A673 (cell line): ENCODE data around the gene MFF.

Experiments used
- CTCF ChIP-seq: fragments of 300-800, 200-600 bp; sonication (generic); conservative IDR thresholded peaks from 2 replicates; pipeline ENCODE4 v1.5.1; 2017; ENCODE audit warnings: low read depth, mild to moderate bottlenecking, antibody characterized with exemption, low read length, moderate library complexity, mixed read lengths
- EZH2 ChIP-seq: fragments of 200-600 bp; sonication (generic); IDR thresholded peaks from 2 replicates; pipeline ENCODE4 v1.6.1; 2017; ENCODE audit warnings: borderline replicate concordance, low read depth, mild to moderate bottlenecking, mixed read lengths, antibody characterized with exemption, low read length; ENCODE audit not compliant: poor library complexity, severe bottlenecking

DNA sequence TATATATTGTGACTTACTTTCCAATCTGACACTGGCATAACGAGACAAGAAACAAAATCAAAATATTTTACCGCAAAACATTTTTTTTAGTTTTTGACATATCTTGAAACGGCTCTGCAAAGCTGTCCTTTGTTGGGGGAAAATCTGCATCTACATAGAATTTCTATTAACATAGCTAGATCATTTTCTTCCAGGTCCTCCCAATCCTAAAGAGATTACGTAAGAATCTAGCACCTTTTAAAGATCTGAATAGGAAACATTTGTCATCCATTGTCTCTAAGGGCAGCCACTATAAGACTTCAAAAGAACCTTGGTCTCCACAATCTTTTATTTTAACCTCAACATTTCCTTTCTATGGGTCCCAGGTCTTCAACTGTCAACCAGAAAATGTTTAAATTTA is 1.2 kb upstream of the MFF start:
- TF ChIP-seq CTCF: no peak
- TF ChIP-seq EZH2: no peak
